ENCODE results near the gene CSTPP1.

DNA sequence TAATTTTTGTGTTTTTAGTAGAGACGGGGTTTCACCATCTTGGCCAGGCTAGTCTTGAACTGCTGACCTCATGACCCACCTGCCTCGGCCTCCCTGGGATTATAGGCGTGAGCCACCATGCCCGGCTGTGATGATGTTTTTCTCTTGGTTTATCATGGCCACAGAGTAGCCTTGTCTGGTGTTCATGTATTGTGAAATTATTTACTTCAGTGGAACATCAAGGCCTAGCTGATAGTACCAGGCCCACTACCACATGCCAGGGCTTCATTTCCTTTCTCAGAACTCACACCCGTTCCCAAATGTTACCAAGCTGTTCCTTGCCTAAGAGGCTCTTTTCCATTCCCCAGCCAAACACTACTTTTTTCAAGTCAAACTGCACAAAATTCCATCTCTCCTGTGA lies 272.1 kb downstream of the CSTPP1 start:
- TF ChIP-seq, protein P1, sequence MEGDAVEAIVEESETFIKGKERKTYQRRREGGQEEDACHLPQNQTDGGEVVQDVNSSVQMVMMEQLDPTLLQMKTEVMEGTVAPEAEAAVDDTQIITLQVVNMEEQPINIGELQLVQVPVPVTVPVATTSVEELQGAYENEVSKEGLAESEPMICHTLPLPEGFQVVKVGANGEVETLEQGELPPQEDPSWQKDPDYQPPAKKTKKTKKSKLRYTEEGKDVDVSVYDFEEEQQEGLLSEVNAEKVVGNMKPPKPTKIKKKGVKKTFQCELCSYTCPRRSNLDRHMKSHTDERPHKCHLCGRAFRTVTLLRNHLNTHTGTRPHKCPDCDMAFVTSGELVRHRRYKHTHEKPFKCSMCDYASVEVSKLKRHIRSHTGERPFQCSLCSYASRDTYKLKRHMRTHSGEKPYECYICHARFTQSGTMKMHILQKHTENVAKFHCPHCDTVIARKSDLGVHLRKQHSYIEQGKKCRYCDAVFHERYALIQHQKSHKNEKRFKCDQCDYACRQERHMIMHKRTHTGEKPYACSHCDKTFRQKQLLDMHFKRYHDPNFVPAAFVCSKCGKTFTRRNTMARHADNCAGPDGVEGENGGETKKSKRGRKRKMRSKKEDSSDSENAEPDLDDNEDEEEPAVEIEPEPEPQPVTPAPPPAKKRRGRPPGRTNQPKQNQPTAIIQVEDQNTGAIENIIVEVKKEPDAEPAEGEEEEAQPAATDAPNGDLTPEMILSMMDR (conservative IDR thresholded peaks at IDR 0.05 in 1 of 2, IDR thresholded peaks at IDR 0.05 in 1 of 2; ENCODE audit: low read depth in 1 of 2, low read length in 2 of 2), result no peak
- TF ChIP-seq EZH2 (IDR thresholded peaks at IDR 0.05; ENCODE audit: low read length, missing control alignments), result no peak
